CD14-positive monocyte (primary cell): ENCODE measurements around the gene ECHDC1. TPM values are rescaled to one million over a fixed set of nuclear protein-coding genes. Genes with fewer than 3 reads are reported as not detected.

Experiments used
- DNase-seq, 3 donors: peaks; one replicate each; pipeline ENCODE4 v3.0.0-alpha.2; 2011 to 2022
- H2AFZ ChIP-seq: 2 replicates; pipeline ENCODE4 v1.6.0; 2012; ENCODE audit warnings: mild to moderate bottlenecking, low read depth, low read length, inconsistent platforms; ENCODE audit not compliant: insufficient read depth, poor library complexity, severe bottlenecking
- H3K27ac ChIP-seq, 2 donors: 1 replicate in 1 of 2; 2 replicates in 1 of 2; pipeline ENCODE4 v1.5.1; 2012 to 2013; ENCODE audit warnings: low read length in 2 of 2, control low read depth in 1 of 2, inconsistent platforms in 1 of 2, low read depth in 1 of 2, mild to moderate bottlenecking in 1 of 2
- H3K27me3 ChIP-seq, 2 donors: one replicate each; pipeline versions ENCODE4 v1.6.0 to v1.6.1; 2011 to 2013; ENCODE audit warnings: low read length in 2 of 2; ENCODE audit not compliant: control insufficient read depth in 2 of 2, insufficient read depth in 2 of 2
- H3K36me3 ChIP-seq, 2 donors: replicated peaks in 1 of 2; 1 replicate in 1 of 2; 2 replicates in 1 of 2; pipeline versions ENCODE4 v1.5.1 to v1.6.1; 2012 to 2013; ENCODE audit warnings: low read length in 2 of 2, control low read depth in 1 of 2, inconsistent platforms in 1 of 2, mild to moderate bottlenecking in 1 of 2; ENCODE audit not compliant: insufficient read depth in 2 of 2, control insufficient read depth in 1 of 2
- H3K4me1 ChIP-seq, 2 donors: 1 replicate in 1 of 2; 2 replicates in 1 of 2; pipeline versions ENCODE4 v1.5.1 to v1.6.1; 2012 to 2013; ENCODE audit warnings: low read length in 2 of 2, control low read depth in 1 of 2, inconsistent platforms in 1 of 2, mild to moderate bottlenecking in 1 of 2, moderate library complexity in 1 of 2; ENCODE audit not compliant: insufficient read depth in 2 of 2, control insufficient read depth in 1 of 2
- H3K4me2 ChIP-seq: replicated peaks from 2 replicates; pipeline ENCODE3; 2012; ENCODE audit warnings: low read length, moderate library complexity, mild to moderate bottlenecking; ENCODE audit not compliant: poor library complexity, severe bottlenecking; ENCODE audit errors: extremely low read depth
- H3K4me3 ChIP-seq, 3 experiments: fragments of 200-600 bp in 1 of 3; sonication (generic) in 1 of 3; replicated peaks in 1 of 3; 1 replicate in 2 of 3; 2 replicates in 1 of 3; pipeline ENCODE4 v1.5.1; 2011 to 2013; ENCODE audit warnings: low read length in 3 of 3, mild to moderate bottlenecking in 3 of 3, control low read depth in 2 of 3, low read depth in 2 of 3, inconsistent platforms in 1 of 3, moderate library complexity in 1 of 3
- H3K79me2 ChIP-seq: 2 replicates; pipeline ENCODE4 v1.6.0; 2012; ENCODE audit warnings: mild to moderate bottlenecking, control low read depth, inconsistent platforms, low read length, moderate library complexity; ENCODE audit not compliant: insufficient read depth
- H3K9ac ChIP-seq: 2 replicates; pipeline ENCODE4 v1.6.0; 2017; ENCODE audit warnings: low read length, mild to moderate bottlenecking; ENCODE audit not compliant: insufficient read depth, poor library complexity, severe bottlenecking
- H3K9me3 ChIP-seq, 2 donors: replicated peaks in 1 of 2; 1 replicate in 1 of 2; 2 replicates in 1 of 2; pipeline versions ENCODE4 v1.5.1 to v1.6.1; 2012 to 2013; ENCODE audit warnings: low read length in 2 of 2, control low read depth in 1 of 2; ENCODE audit not compliant: control insufficient read depth in 1 of 2, insufficient read depth in 1 of 2
- H4K20me1 ChIP-seq: 2 replicates; pipeline ENCODE4 v1.6.0; 2012; ENCODE audit warnings: mild to moderate bottlenecking, low read length, control low read depth, moderate library complexity; ENCODE audit not compliant: insufficient read depth
- H3K27ac Mint-ChIP-seq, 7 donors: one replicate each; pipeline ENCODE4 v1.8.0; 2020; ENCODE audit warnings: mild to moderate bottlenecking in 7 of 7, mixed read lengths in 7 of 7, moderate library complexity in 6 of 7, inconsistent platforms in 2 of 7
- H3K27me3 Mint-ChIP-seq, 3 donors: one replicate each; pipeline ENCODE4 v1.8.0; 2021 to 2022; ENCODE audit warnings: low read depth in 3 of 3, mild to moderate bottlenecking in 3 of 3, mixed read lengths in 3 of 3, moderate library complexity in 3 of 3, inconsistent platforms in 1 of 3
- H3K36me3 Mint-ChIP-seq, 2 donors: one replicate each; pipeline ENCODE4 v1.8.0; 2020; ENCODE audit warnings: mixed read lengths in 2 of 2, inconsistent platforms in 1 of 2, mild to moderate bottlenecking in 1 of 2
- H3K4me1 Mint-ChIP-seq: one replicate; pipeline ENCODE4 v1.8.0; 2020; ENCODE audit warnings: mild to moderate bottlenecking, mixed read lengths
- H3K4me3 Mint-ChIP-seq, 2 donors: one replicate each; pipeline ENCODE4 v1.8.0; 2020; ENCODE audit warnings: mild to moderate bottlenecking in 2 of 2, mixed read lengths in 2 of 2, moderate library complexity in 1 of 2
- H3K9me3 Mint-ChIP-seq, 7 donors: one replicate each; pipeline ENCODE4 v1.8.0; 2020 to 2022; ENCODE audit warnings: mixed read lengths in 7 of 7, mild to moderate bottlenecking in 6 of 7, moderate library complexity in 6 of 7, inconsistent platforms in 2 of 7
- CTCF ChIP-seq: fragments of 200-600 bp; IDR thresholded peaks from one replicate; pipeline ENCODE4 v1.8.0; 2022; ENCODE audit warnings: antibody characterized with exemption, mild to moderate bottlenecking
- WGBS: methylation state at CpG from one replicate; pipeline ENCODE4 v1.1.5; 2013; ENCODE audit warnings: missing lambda C conversion rate; ENCODE audit not compliant: insufficient coverage; 5-methylcytosine and 5-hydroxymethylcytosine counted together
- intact Hi-C, 2 donors: fragments of 100-400 bp; cut with micrococcal nuclease; formaldehyde crosslinking; loops; one replicate each; pipeline versions ENCODE4 v1.15.0 to v1.15.1; 2023
- polyA plus RNA-seq, 3 donors: library from polyadenylated mRNA; depleted of rRNA in 1 of 3; unstranded in 2 of 3; stranded (reverse) in 1 of 3; fragments of 300-500 nt in 2 of 3; fragments of >200 nt in 1 of 3; fragmentation: Illumina TruSeq in 2 of 3; gene quantifications; 1 replicate in 2 of 3; 2 replicates in 1 of 3; pipeline ENCODE4 v1.2.3, GENCODE V29; 2012 to 2021

ECHDC1 gene
- polyA plus RNA-seq, 3 donors, result 36.4 to 104 (median 102) TPM

GRCh38 chr6:127383988-127384387 is 40.6 kb upstream of the ECHDC1 start:
- H3K4me1 ChIP-seq, result no peaks in the 10 kb centered on the region
- no peak overlapping the region for H3K27ac ChIP-seq
- peaks cover 0 to 3% (median 0%) of the 10 kb centered on the region in 3 donors for H3K27me3 Mint-ChIP-seq
- H3K36me3 ChIP-seq, result no peaks in the 10 kb centered on the region
- intact Hi-C loops, result no loop called here
- no CpG with 5 or more reads among the region's 1 CpG for WGBS
- H3K4me3 Mint-ChIP-seq, result no peak overlapping the region
- peaks cover 0 to 11% (median 3%) of the 10 kb centered on the region in 7 donors for H3K9me3 Mint-ChIP-seq
- H3K4me1 Mint-ChIP-seq, result peaks cover 4% of the 10 kb centered on the region
- no peak overlapping the region for H3K4me2 ChIP-seq
- no peaks in the 10 kb centered on the region for H3K36me3 Mint-ChIP-seq
- H2AFZ ChIP-seq, result no peak overlapping the region
- H3K9ac ChIP-seq, result no peak overlapping the region
- TF ChIP-seq CTCF, result no peak
- no peaks in the 10 kb centered on the region for H3K27me3 ChIP-seq
- H3K9me3 ChIP-seq, result no peaks in the 10 kb centered on the region
- no peaks in the 10 kb centered on the region for H3K79me2 ChIP-seq
- no peaks in the 10 kb centered on the region for H4K20me1 ChIP-seq
- H3K4me3 ChIP-seq, result no peak overlapping the region
- no peak for DNase-seq
- H3K27ac Mint-ChIP-seq, result no peak overlapping the region

- peaks cover 4% of the 10 kb centered on the region for H3K4me1 Mint-ChIP-seq
- no peak for DNase-seq
- Histone ChIP-seq H2AFZ (no peak overlapping the region), H3K4me2 (no peak overlapping the region), H3K36me3 (no peaks in the 10 kb centered on the region), H3K27ac (no peak overlapping the region), H3K79me2 (no peaks in the 10 kb centered on the region), H3K4me3 (no peak overlapping the region), H3K27me3 (no peaks in the 10 kb centered on the region), H3K4me1 (no peaks in the 10 kb centered on the region), H3K9ac (no peak overlapping the region), H4K20me1 (no peaks in the 10 kb centered on the region), H3K9me3 (no peaks in the 10 kb centered on the region)
- TF ChIP-seq CTCF, result no peak
- intact Hi-C loops, result no loop called here
- H3K36me3 Mint-ChIP-seq, result no peaks in the 10 kb centered on the region
- WGBS, result no CpG with 5 or more reads among the region's 3 CpGs
- peaks cover 0 to 3% (median 0%) of the 10 kb centered on the region in 3 donors for H3K27me3 Mint-ChIP-seq
- peak overlapping the region in 1 of 7 donors; percentile 55 for H3K27ac Mint-ChIP-seq
- peaks cover 0 to 13% (median 3%) of the 10 kb centered on the region in 7 donors for H3K9me3 Mint-ChIP-seq
- H3K4me3 Mint-ChIP-seq, result no peak overlapping the region
Observed at GRCh38 chr6:127382413-127382812, 39.0 kb upstream of the ECHDC1 start.
